MM.1S (cell line): ENCODE data around the gene ANKRD34B.

Source experiments
- DNase-seq: peaks from one replicate; pipeline ENCODE4 v3.0.0-alpha.2; 2015
- H2AFZ ChIP-seq: fragments of 300-600 bp; sonication (generic); 2 replicates; pipeline ENCODE4 v1.6.0; 2016; ENCODE audit warnings: antibody characterized with exemption, low read length
- H3F3A ChIP-seq: fragments of 300-600 bp; sonication (generic); 2 replicates; pipeline ENCODE4 v1.6.1; 2016; ENCODE audit warnings: mild to moderate bottlenecking, antibody characterized with exemption, low read length, moderate library complexity, mixed read lengths; ENCODE audit not compliant: insufficient read depth
- H3K27ac ChIP-seq: fragments of 300-600 bp; sonication (generic); 2 replicates; pipeline ENCODE4 v1.5.1; 2016; ENCODE audit warnings: mild to moderate bottlenecking, low read length
- H3K27me3 ChIP-seq: fragments of 300-600 bp; sonication (generic); replicated peaks from 2 replicates; pipeline ENCODE4 v1.6.0; 2016; ENCODE audit warnings: low read length; ENCODE audit not compliant: insufficient read depth
- H3K36me3 ChIP-seq: fragments of 300-600 bp; sonication (generic); replicated peaks from 2 replicates; pipeline ENCODE4 v1.6.1; 2016; ENCODE audit warnings: mild to moderate bottlenecking, low read length, mixed read lengths; ENCODE audit not compliant: insufficient read depth
- H3K4me1 ChIP-seq: fragments of 300-600 bp; sonication (generic); 2 replicates; pipeline ENCODE4 v1.6.1; 2016; ENCODE audit warnings: low read length, mixed read lengths
- H3K4me2 ChIP-seq: fragments of 300-600 bp; sonication (generic); 2 replicates; pipeline ENCODE4 v1.6.0; 2016; ENCODE audit warnings: low read depth, low read length
- H3K4me3 ChIP-seq: fragments of 300-600 bp; sonication (generic); 2 replicates; pipeline ENCODE4 v1.5.1; 2016; ENCODE audit warnings: low read length, mixed read lengths
- H3K79me2 ChIP-seq: fragments of 300-600 bp; sonication (generic); 2 replicates; pipeline ENCODE4 v1.6.1; 2016; ENCODE audit warnings: mixed run types, low read length, mixed read lengths
- H3K9ac ChIP-seq: fragments of 300-600 bp; sonication (generic); 2 replicates; pipeline ENCODE4 v1.6.1; 2016; ENCODE audit warnings: low read length, mixed read lengths
- H3K9me2 ChIP-seq: fragments of 300-600 bp; sonication (generic); replicated peaks from 2 replicates; pipeline ENCODE4 v1.6.1; 2016; ENCODE audit warnings: mild to moderate bottlenecking, low read length, mixed read lengths; ENCODE audit not compliant: insufficient read depth
- H3K9me3 ChIP-seq: fragments of 300-600 bp; sonication (generic); replicated peaks from 2 replicates; pipeline ENCODE4 v1.6.1; 2016; ENCODE audit warnings: mild to moderate bottlenecking, low read length, mixed read lengths; ENCODE audit not compliant: insufficient read depth
- H4K20me1 ChIP-seq: fragments of 300-600 bp; sonication (generic); 2 replicates; pipeline ENCODE4 v1.6.1; 2016; ENCODE audit warnings: mild to moderate bottlenecking, low read length, moderate library complexity, mixed read lengths; ENCODE audit not compliant: insufficient read depth
- CTCF ChIP-seq: fragments of 300-600 bp; sonication (generic); IDR thresholded peaks from 2 replicates; pipeline ENCODE4 v1.5.1; 2016; ENCODE audit warnings: antibody characterized with exemption, low read length, mixed read lengths
- EZH2 ChIP-seq: fragments of 300-600 bp; sonication (generic); optimal IDR thresholded peaks from 2 replicates; pipeline ENCODE3; 2017; ENCODE audit warnings: low read depth, mild to moderate bottlenecking, antibody characterized with exemption, low read length, mixed read lengths
- EZH2phosphoT487 ChIP-seq: fragments of 300-600 bp; sonication (generic); IDR thresholded peaks from 2 replicates; pipeline ENCODE4 v1.6.1; 2018; ENCODE audit warnings: antibody characterized with exemption, low read length

ANKRD34B gene

GRCh38 chr5:80559244-80559643 is 10.8 kb downstream of the ANKRD34B start:
- Histone ChIP-seq H3K27ac (no peak overlapping the region), H3K36me3 (no peaks in the 10 kb centered on the region), H3K79me2 (no peaks in the 10 kb centered on the region), H3F3A (no peaks in the 10 kb centered on the region), H3K4me3 (no peak overlapping the region), H3K9ac (no peak overlapping the region), H4K20me1 (no peaks in the 10 kb centered on the region), H3K4me1 (no peaks in the 10 kb centered on the region), H3K4me2 (0 out of 2 replicates have a peak overlapping the region, but pooled peaks have one; percentile 4), H3K9me2 (no peaks in the 10 kb centered on the region), H3K9me3 (no peaks in the 10 kb centered on the region), H2AFZ (no peak overlapping the region), H3K27me3 (no peaks in the 10 kb centered on the region)
- TF ChIP-seq EZH2 (no peak), CTCF (no peak), EZH2phosphoT487 (no peak)
- DNase-seq, result peak; percentile 22

DNA sequence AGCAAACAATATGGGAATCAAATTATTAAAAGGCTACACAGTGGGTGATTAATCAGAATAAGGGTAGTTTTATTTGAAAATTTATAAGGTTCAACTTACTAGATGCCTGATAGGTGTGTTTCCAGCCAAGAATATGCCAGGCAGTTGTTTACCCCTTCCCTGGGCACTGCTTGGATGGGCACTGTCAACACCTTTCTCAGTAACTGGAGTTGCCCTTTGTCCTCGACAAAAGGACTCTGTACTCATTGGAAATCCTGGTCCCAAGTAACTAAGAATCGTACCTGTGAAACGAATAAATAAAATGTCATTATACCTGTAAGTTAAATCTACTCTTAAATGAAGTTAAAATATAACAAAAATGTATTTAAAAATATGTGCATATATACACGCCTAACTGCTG is 15.0 kb downstream of the ANKRD34B start:
- TF ChIP-seq CTCF, result no peak
- no peak for TF ChIP-seq EZH2
- Histone ChIP-seq H2AFZ (no peak overlapping the region), H3K27ac (no peak overlapping the region), H4K20me1 (no peaks in the 10 kb centered on the region), H3K36me3 (no peaks in the 10 kb centered on the region), H3K4me2 (no peak overlapping the region), H3K9ac (no peak overlapping the region), H3K27me3 (no peaks in the 10 kb centered on the region), H3K4me3 (no peak overlapping the region), H3K79me2 (no peaks in the 10 kb centered on the region), H3K9me2 (no peaks in the 10 kb centered on the region), H3K9me3 (no peaks in the 10 kb centered on the region), H3F3A (no peaks in the 10 kb centered on the region), H3K4me1 (no peaks in the 10 kb centered on the region)
- DNase-seq, result no peak

GRCh38 chr5:80554646-80555045 is 15.4 kb downstream of the ANKRD34B start:
- Histone ChIP-seq H3K4me2 (no peak overlapping the region), H3K9ac (no peak overlapping the region), H3K27ac (no peak overlapping the region), H3K4me1 (no peaks in the 10 kb centered on the region), H3K9me2 (no peaks in the 10 kb centered on the region), H3K27me3 (no peaks in the 10 kb centered on the region), H3K9me3 (no peaks in the 10 kb centered on the region), H4K20me1 (no peaks in the 10 kb centered on the region), H3K36me3 (no peaks in the 10 kb centered on the region), H3K4me3 (no peak overlapping the region), H3F3A (no peaks in the 10 kb centered on the region), H3K79me2 (no peaks in the 10 kb centered on the region), H2AFZ (no peak overlapping the region)
- TF ChIP-seq EZH2phosphoT487, result no peak
- no peak for TF ChIP-seq CTCF
- no peak for TF ChIP-seq EZH2
- no peak for DNase-seq
